Effector CD8-positive, alpha-beta T cell (primary cell): ENCODE results near the gene ATN1.

Experiments used
- DNase-seq: peaks from one replicate; lab custom pipeline; 2025; lab: John Stamatoyannopoulos, UW

ATN1 gene

GRCh38 chr12:6975297-6976032 lies 47.7 kb downstream of the ATN1 start:
- no peak for DNase-seq

- DNase-seq, result no peak
Observed at GRCh38 chr12:6977653-6978052, 49.9 kb downstream of the ATN1 start.

GRCh38 chr12:6978188-6978587 lies 50.4 kb downstream of the ATN1 start:
- no peak for DNase-seq

GRCh38 chr12:6978611-6979011 lies 50.9 kb downstream of the ATN1 start:
- no peak for DNase-seq

- no peak for DNase-seq
Observed at GRCh38 chr12:6979021-6979420, 51.3 kb downstream of the ATN1 start.

- DNase-seq, result no peak
Observed at GRCh38 chr12:6979453-6979852, 51.7 kb downstream of the ATN1 start.

GRCh38 chr12:6980075-6980474 lies 52.3 kb downstream of the ATN1 start:
- DNase-seq, result no peak

- no peak for DNase-seq
Observed at GRCh38 chr12:6980740-6981139, 53.0 kb downstream of the ATN1 start.

- DNase-seq, result no peak
Observed at GRCh38 chr12:6981152-6982052, 53.6 kb downstream of the ATN1 start.

GRCh38 chr12:6982532-6982931 lies 54.8 kb downstream of the ATN1 start:
- no peak for DNase-seq

- no peak for DNase-seq
Observed at GRCh38 chr12:6987956-6988553, 60.3 kb downstream of the ATN1 start.
